H1 (cell line): Measurements from ENCODE around the gene COQ8B. TPM values are rescaled to one million over a fixed set of nuclear protein-coding genes. Genes with fewer than 3 reads are reported as not detected.

ENCODE experiments used
- CTCF ChIA-PET: fragments of 300-600 bp; sonication (Branson Sonifier 250); formaldehyde crosslinking; loops from one replicate; lab custom pipeline; 2021; ENCODE audit not compliant: partially characterized antibody; lab: Charles Lee
- POLR2A ChIA-PET: fragments of 300-600 bp; sonication (Branson Sonifier 250); formaldehyde crosslinking; loops from one replicate; lab custom pipeline; 2021; ENCODE audit warnings: inconsistent platforms; ENCODE audit not compliant: partially characterized antibody; lab: Charles Lee
- DNase-seq, 2 experiments: peaks; one replicate each; pipeline versions ENCODE4 v3.0.0 to v3.0.0-alpha.2; 2010 to 2022; ENCODE audit warnings: low spot score in 2 of 2, low read depth in 1 of 2, mixed read lengths in 1 of 2
- FAIRE-seq: peaks from 2 replicates; lab custom pipeline; 2011; peaks lifted over from hg19 to GRCh38; lab: Jason Lieb, UNC
- H2AFZ ChIP-seq: 2 replicates; pipeline ENCODE4 v1.8.1; 2012; ENCODE audit warnings: low read length, inconsistent platforms
- H2AK5ac ChIP-seq: 2 replicates; pipeline ENCODE4 v1.6.1; 2013; ENCODE audit warnings: low read depth, low read length
- H2BK120ac ChIP-seq: replicated peaks from 2 replicates; pipeline ENCODE3; 2013; ENCODE audit warnings: low read depth, low read length, inconsistent platforms
- H2BK12ac ChIP-seq: 2 replicates; pipeline ENCODE4 v1.6.1; 2013; ENCODE audit warnings: low read depth, low read length
- H2BK15ac ChIP-seq: 2 replicates; pipeline ENCODE4 v1.6.1; 2013; ENCODE audit warnings: low read length
- H2BK20ac ChIP-seq: 2 replicates; pipeline ENCODE4 v1.6.1; 2013; ENCODE audit warnings: low read length
- H2BK5ac ChIP-seq: 2 replicates; pipeline ENCODE4 v1.6.1; 2013; ENCODE audit warnings: low read depth, low read length
- H3K14ac ChIP-seq: 2 replicates; pipeline ENCODE4 v1.6.1; 2013; ENCODE audit warnings: inconsistent platforms; ENCODE audit not compliant: insufficient read length
- H3K18ac ChIP-seq: 2 replicates; pipeline ENCODE4 v1.6.1; 2013; ENCODE audit warnings: low read length; ENCODE audit errors: extremely low read depth
- H3K23ac ChIP-seq: 2 replicates; pipeline ENCODE4 v1.6.1; 2013; ENCODE audit warnings: inconsistent platforms; ENCODE audit not compliant: insufficient read length
- H3K23me2 ChIP-seq: 2 replicates; pipeline ENCODE4 v1.6.1; 2013; ENCODE audit warnings: low read depth, low read length
- H3K27ac ChIP-seq: 2 replicates; pipeline ENCODE4 v1.6.1; 2011; ENCODE audit warnings: low read depth, low read length, inconsistent platforms
- H3K27me3 ChIP-seq, 4 experiments: replicated peaks in 1 of 4; 1 replicate in 1 of 4; 2 replicates in 3 of 4; pipeline versions ENCODE4 v1.6.1 to v1.8.1; 2011 to 2013; ENCODE audit warnings: low read length in 3 of 4, mild to moderate bottlenecking in 3 of 4, inconsistent platforms in 2 of 4, mixed read lengths in 2 of 4, moderate library complexity in 1 of 4; ENCODE audit not compliant: control insufficient read depth in 3 of 4, insufficient read depth in 3 of 4; ENCODE audit errors: extremely low read depth in 1 of 4
- H3K36me3 ChIP-seq, 4 experiments: 2 replicates each; pipeline versions ENCODE4 v1.6.1 to v1.8.1; 2011 to 2013; ENCODE audit warnings: mild to moderate bottlenecking in 4 of 4, low read length in 3 of 4, moderate library complexity in 2 of 4, control low read depth in 1 of 4, inconsistent platforms in 1 of 4; ENCODE audit not compliant: insufficient read depth in 4 of 4, control insufficient read depth in 2 of 4
- H3K4ac ChIP-seq: replicated peaks from 2 replicates; pipeline ENCODE3; 2013; ENCODE audit warnings: low read length, low read depth, mixed read lengths, inconsistent platforms; ENCODE audit not compliant: insufficient read length
- H3K4me1 ChIP-seq, 4 experiments: replicated peaks in 1 of 4; 1 replicate in 1 of 4; 2 replicates in 3 of 4; pipeline versions ENCODE4 v1.6.1 to v1.8.1; 2011 to 2013; ENCODE audit warnings: low read length in 3 of 4, inconsistent platforms in 2 of 4, mixed read lengths in 1 of 4; ENCODE audit not compliant: insufficient read depth in 4 of 4, control insufficient read depth in 3 of 4
- H3K4me2 ChIP-seq, 2 experiments: 2 replicates each; pipeline versions ENCODE4 v1.6.1 to v1.8.1; 2011 to 2013; ENCODE audit warnings: low read depth in 2 of 2, low read length in 2 of 2, control low read depth in 1 of 2, inconsistent platforms in 1 of 2, mild to moderate bottlenecking in 1 of 2; ENCODE audit not compliant: insufficient read depth in 1 of 2
- H3K4me3 ChIP-seq, 4 experiments: fragments of 200-600, 300-600 bp in 1 of 4; sonication (generic), shearing (Covaris generic), sonication (Bioruptor Twin) in 1 of 4; 2 replicates each; pipeline versions ENCODE4 v1.5.1 to v1.8.1; 2011 to 2016; ENCODE audit warnings: low read length in 4 of 4, low read depth in 3 of 4, control low read depth in 2 of 4, inconsistent platforms in 2 of 4, mild to moderate bottlenecking in 2 of 4, mixed read lengths in 1 of 4, moderate library complexity in 1 of 4; ENCODE audit not compliant: insufficient read depth in 2 of 4; ENCODE audit errors: extremely low read depth in 1 of 4
- H3K56ac ChIP-seq: replicated peaks from 2 replicates; pipeline ENCODE3; 2013; ENCODE audit warnings: low read depth, mild to moderate bottlenecking, mixed read lengths, low read length, inconsistent platforms; ENCODE audit not compliant: insufficient read length
- H3K79me1 ChIP-seq: 2 replicates; pipeline ENCODE4 v1.6.1; 2013; ENCODE audit warnings: low read depth, low read length, control low read depth
- H3K79me2 ChIP-seq, 2 experiments: 2 replicates each; pipeline versions ENCODE4 v1.6.1 to v1.8.1; 2012 to 2013; ENCODE audit warnings: low read length in 2 of 2, mild to moderate bottlenecking in 2 of 2, inconsistent platforms in 1 of 2; ENCODE audit not compliant: insufficient read depth in 2 of 2, control insufficient read depth in 1 of 2
- H3K9ac ChIP-seq, 4 experiments: replicated peaks in 1 of 4; 1 replicate in 1 of 4; 2 replicates in 3 of 4; pipeline versions ENCODE4 v1.6.1 to v1.8.1; 2011 to 2013; ENCODE audit warnings: low read depth in 3 of 4, low read length in 3 of 4, control low read depth in 2 of 4, mild to moderate bottlenecking in 2 of 4, moderate library complexity in 2 of 4, inconsistent platforms in 1 of 4; ENCODE audit errors: extremely low read depth in 1 of 4
- H3K9me3 ChIP-seq, 2 experiments: 2 replicates each; pipeline versions ENCODE4 v1.6.1 to v1.8.1; 2012 to 2013; ENCODE audit warnings: mild to moderate bottlenecking in 2 of 2, moderate library complexity in 2 of 2, control low read depth in 1 of 2, inconsistent platforms in 1 of 2, low read depth in 1 of 2, low read length in 1 of 2, mixed read lengths in 1 of 2; ENCODE audit not compliant: insufficient read depth in 2 of 2
- H4K20me1 ChIP-seq, 2 experiments: replicated peaks in 1 of 2; 2 replicates each; pipeline versions ENCODE3 to v1.8.1; 2011 to 2013; ENCODE audit warnings: inconsistent platforms in 2 of 2, low read length in 2 of 2, mild to moderate bottlenecking in 1 of 2; ENCODE audit not compliant: insufficient read depth in 2 of 2, control insufficient read depth in 1 of 2
- H4K5ac ChIP-seq: 2 replicates; pipeline ENCODE4 v1.6.1; 2013; ENCODE audit warnings: low read length, low read depth, mixed read lengths, inconsistent platforms; ENCODE audit not compliant: insufficient read length
- H4K8ac ChIP-seq: 2 replicates; pipeline ENCODE4 v1.8.0; 2013; ENCODE audit warnings: mild to moderate bottlenecking, moderate library complexity, low read length, inconsistent platforms; ENCODE audit not compliant: insufficient read depth; ENCODE audit errors: extremely low read depth
- H4K91ac ChIP-seq: replicated peaks from 2 replicates; pipeline ENCODE3; 2013; ENCODE audit warnings: low read length, mixed read lengths, inconsistent platforms; ENCODE audit not compliant: insufficient read length
- CTBP2 ChIP-seq: IDR thresholded peaks from 2 replicates; pipeline ENCODE4 v1.7.0; 2011; ENCODE audit warnings: borderline replicate concordance, mild to moderate bottlenecking, moderate library complexity, mixed read lengths, low read length; ENCODE audit not compliant: insufficient read depth, insufficient read length
- E2F6 ChIP-seq: IDR thresholded peaks from 2 replicates; pipeline ENCODE4 v1.6.1; 2012; ENCODE audit warnings: inconsistent platforms
- HDAC2 ChIP-seq, 2 experiments: fragments of 300-600 bp in 1 of 2; sonication (generic) in 1 of 2; IDR thresholded peaks; 2 replicates each; pipeline ENCODE4 v1.6.1; 2011 to 2012; ENCODE audit warnings: low read depth in 2 of 2, low read length in 2 of 2, mild to moderate bottlenecking in 2 of 2, moderate library complexity in 2 of 2, borderline replicate concordance in 1 of 2, inconsistent platforms in 1 of 2
- PHF8 ChIP-seq: fragments of 200-600 bp; sonication (generic); conservative IDR thresholded peaks from 2 replicates; pipeline ENCODE4 v1.7.1; 2012; ENCODE audit warnings: low read depth, mild to moderate bottlenecking, inconsistent platforms, low read length, moderate library complexity
- SIRT6 ChIP-seq: IDR thresholded peaks from one replicate; pipeline ENCODE4 v1.7.1; 2012; ENCODE audit warnings: low read length, inconsistent platforms
- TAF1 ChIP-seq: IDR thresholded peaks from 2 replicates; pipeline ENCODE4 v1.6.1; 2011; ENCODE audit warnings: mild to moderate bottlenecking, low read depth, low read length
- WGBS, 2 experiments: shearing (Covaris generic) in 1 of 2; methylation state at CpG; one replicate each; pipeline versions ENCODE4 v1.1.6 to v1.1.7; 2013 to 2015; ENCODE audit warnings: low lambda C conversion rate in 2 of 2, mixed read lengths in 2 of 2, inconsistent platforms in 1 of 2, low coverage in 1 of 2, missing lambda C conversion rate in 1 of 2; ENCODE audit not compliant: insufficient replicate concordance in 2 of 2, insufficient coverage in 1 of 2, insufficient read length in 1 of 2; ENCODE audit errors: extremely low coverage in 1 of 2, missing lambda C conversion rate in 1 of 2; 5-methylcytosine and 5-hydroxymethylcytosine counted together
- polyA plus RNA-seq, 7 experiments: library from polyadenylated mRNA; depleted of rRNA in 3 of 7; stranded (reverse) in 5 of 7; unstranded in 2 of 7; fragments of >200 nt in 5 of 7; fragments of 200-250 nt in 2 of 7; gene quantifications; 1 replicate in 5 of 7; 2 replicates in 1 of 7; 4 replicates in 1 of 7; pipeline versions ENCODE4 v1.2.1 to v1.2.3, GENCODE V29; 2011 to 2013; ENCODE audit warnings: missing spikeins in 2 of 7, mixed read lengths in 2 of 7
- total RNA-seq: library from RNA; stranded (reverse); fragmentation: NEBNext Ultra II Directional; extraction: Animal tissue kit (Norgen Biotek cat#: 25700); gene quantifications from 2 replicates; pipeline ENCODE4 v1.2.1, GENCODE V29; 2021

COQ8B gene
- total and polyA plus RNA-seq, 2 of the 8 experiments (the other 6 are each of a cell fraction or from before 2014, with no cell fraction given), result 41.7 to 46.1 TPM

GRCh38 chr19:40668991-40669614 is 47.6 kb downstream of the COQ8B start:
- Histone ChIP-seq H3K9me3 (no peaks in the 10 kb centered on the region), H2BK5ac (no peak overlapping the region), H3K36me3 (peaks cover 5 to 51% (median 24%) of the 10 kb centered on the region in 4 experiments; a peak in 7 of 8 replicates), H4K5ac (no peak overlapping the region), H4K8ac (no peak overlapping the region), H3K4me2 (no peak overlapping the region), H3K9ac (no peak overlapping the region), H3K14ac (no peak overlapping the region), H3K4me1 (no peaks in the 10 kb centered on the region; a peak in 1 of 7 replicates), H3K27ac (no peak overlapping the region), H3K4me3 (no peak overlapping the region), H2BK12ac (no peak overlapping the region), H2AK5ac (no peak overlapping the region), H3K56ac (no peak overlapping the region), H2AFZ (no peak overlapping the region), H3K79me2 (no peaks in the 10 kb centered on the region), H3K23me2 (peaks cover 2% of the 10 kb centered on the region; the same call in 1 of the 2 replicates), H2BK120ac (no peak overlapping the region), H3K23ac (no peak overlapping the region), H3K27me3 (no peaks in the 10 kb centered on the region; a peak in 1 of 7 replicates), H2BK20ac (no peak overlapping the region), H3K18ac (no peak overlapping the region), H3K4ac (no peak overlapping the region), H2BK15ac (no peak overlapping the region), H4K20me1 (peaks cover 0 to 10% of the 10 kb centered on the region in 2 experiments), H4K91ac (no peak overlapping the region), H3K79me1 (no peaks in the 10 kb centered on the region; the same call in 1 of the 2 replicates)
- WGBS, 2 experiments, result 84% methylated on average over 7 of the region's 7 CpGs; no CpG with 5 or more reads in 1 of the 2 experiments
- TF ChIP-seq HDAC2 (IDR thresholded peaks at IDR 0.05; ENCODE audit: borderline replicate concordance in 1 of 2, low read depth in 2 of 2, low read length in 2 of 2) (no peak), PHF8 (no peak), E2F6 (no peak), TAF1 (no peak), SIRT6 (no peak), CTBP2 (no peak)
- no peak for FAIRE-seq
- ChIA-PET POLR2A (no interaction called here), CTCF (no interaction called here)
- no peak for DNase-seq
